Lung microvascular endothelial cell (primary cell): ENCODE results near the gene BNIP5. TPM values are rescaled to one million over a fixed set of nuclear protein-coding genes. Genes with fewer than 3 reads are reported as not detected.

ENCODE experiments used
- DNase-seq, 2 donors: peaks; one replicate each; pipeline versions ENCODE4 v3.0.0 to v3.0.0-alpha.2; 2010; ENCODE audit warnings: low read depth in 2 of 2
- total RNA-seq: library from RNA; depleted of rRNA; stranded (reverse); fragments of >200 nt; gene quantifications from 2 replicates; pipeline ENCODE4 v1.2.1, GENCODE V29; 2014

Gene BNIP5
- total RNA-seq, 1 donor from 2014 or later: not detected

- peak; percentile 8 to 17 for DNase-seq
These were observed 13.6 kb downstream of the BNIP5 start for GRCh38 chr6:36323062-36323461.

- DNase-seq: no peak
These were observed 14.1 kb downstream of the BNIP5 start for GRCh38 chr6:36322591-36322990.

DNA sequence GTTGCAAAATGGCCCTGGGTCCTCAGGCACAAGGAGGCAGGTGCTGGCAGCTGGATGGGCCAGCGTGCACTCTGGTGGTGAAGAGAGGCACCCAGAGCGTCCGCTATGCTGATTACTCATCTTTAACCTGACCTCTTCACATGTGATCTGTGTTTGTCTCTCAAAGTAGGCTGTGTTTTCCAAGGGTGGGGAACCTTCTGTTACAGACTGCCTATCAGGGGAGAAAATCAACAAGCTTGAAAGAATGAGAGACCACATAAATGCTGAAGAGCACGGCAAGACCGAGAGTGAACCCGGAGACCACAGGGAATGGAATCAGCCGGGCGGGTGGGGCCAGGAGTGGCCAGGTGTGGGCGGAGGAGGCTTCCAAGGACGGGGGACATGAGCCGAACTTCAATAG lies 16.2 kb downstream of the BNIP5 start:
- no peak for DNase-seq

GRCh38 chr6:36319821-36320220 lies 16.9 kb downstream of the BNIP5 start:
- no peak for DNase-seq

DNA sequence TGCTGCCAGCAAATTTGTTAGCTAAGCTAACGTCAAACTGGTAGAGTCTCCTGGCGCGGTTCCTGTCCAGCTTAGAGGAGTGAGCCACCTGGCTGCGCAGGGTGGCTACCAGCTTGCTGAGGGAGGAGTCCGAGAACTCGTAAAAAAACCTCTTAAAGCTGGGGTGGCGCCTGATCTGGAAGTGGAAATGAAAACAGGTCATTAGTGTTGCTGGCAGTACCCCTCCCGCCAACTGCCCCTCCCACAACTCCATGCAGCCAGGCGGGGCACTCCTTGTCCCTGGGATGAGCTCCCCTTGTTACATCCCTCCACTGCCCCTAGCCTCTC lies 17.3 kb downstream of the BNIP5 start:
- no peak for DNase-seq

DNA sequence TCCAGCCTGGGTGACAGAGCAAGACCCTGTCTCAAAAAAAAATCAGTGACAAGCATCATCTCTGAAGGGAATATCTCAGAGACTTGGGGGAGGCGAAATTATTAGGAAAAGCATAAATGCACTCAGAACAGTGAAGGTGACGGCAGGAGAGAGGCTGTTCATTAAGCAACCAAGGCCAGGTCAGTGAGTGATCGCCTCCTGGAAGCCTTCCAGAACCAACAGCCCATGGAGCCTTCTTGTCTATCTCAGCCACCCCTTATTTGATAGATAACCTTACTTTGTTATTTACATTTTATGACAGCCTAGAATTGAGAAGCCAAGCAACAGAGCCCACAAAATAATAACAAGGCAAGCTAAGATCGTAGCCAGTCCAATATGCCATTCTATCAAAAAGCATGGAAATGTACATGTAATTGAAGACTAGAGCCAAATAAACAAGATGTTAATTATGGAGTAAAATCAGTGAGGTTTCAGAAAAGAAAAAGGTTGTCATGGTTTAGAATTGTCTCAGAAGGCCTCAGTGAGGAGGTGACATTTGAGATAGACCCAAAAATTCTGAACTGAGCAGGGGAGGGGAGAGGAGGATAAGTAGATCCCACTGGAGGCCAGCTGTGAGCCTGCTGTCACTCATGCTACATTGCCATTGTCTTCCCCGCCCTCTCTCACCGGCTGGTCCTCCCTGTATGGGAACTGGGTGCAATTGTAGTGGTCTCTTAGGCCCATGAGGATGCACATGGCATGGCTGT lies 17.8 kb downstream of the BNIP5 start:
- no peak for DNase-seq

DNA sequence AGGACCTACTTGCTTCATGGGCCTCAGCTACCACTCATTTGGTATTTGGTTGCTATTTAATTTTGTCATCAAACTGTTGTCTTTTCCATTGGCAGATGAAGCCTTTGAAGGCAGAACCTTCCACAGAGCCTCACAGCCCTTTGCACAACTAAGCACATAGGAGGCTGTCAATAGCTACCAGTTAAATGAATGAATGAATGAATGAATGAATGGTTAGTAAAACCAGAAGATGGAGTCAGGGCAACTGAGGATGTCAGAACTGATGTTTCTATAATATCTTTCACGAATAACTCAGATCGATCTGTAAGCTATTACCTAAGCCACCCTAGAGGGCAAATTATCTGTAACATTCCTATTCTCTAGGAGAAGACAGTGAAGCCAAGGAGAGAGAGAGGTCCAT lies 19.1 kb downstream of the BNIP5 start:
- no peak for DNase-seq

DNA sequence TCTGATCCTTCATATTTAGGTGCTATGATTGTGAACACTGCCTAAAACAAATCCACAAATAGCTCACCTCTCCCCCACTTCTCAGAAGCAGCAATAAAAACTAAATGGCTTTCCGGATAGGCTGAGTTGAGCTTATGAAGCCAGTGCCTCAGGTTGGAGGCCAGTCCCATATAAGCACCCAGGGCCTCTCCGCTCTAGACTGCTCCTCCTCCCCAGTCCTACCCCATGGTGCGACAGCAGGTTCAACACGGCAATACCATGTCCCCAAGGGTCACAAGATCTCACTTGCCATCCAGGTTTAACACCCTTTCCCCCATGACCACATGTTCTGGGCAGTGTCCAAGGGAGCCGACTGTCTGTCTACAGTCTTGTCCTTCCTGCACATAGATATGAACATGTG lies 20.8 kb downstream of the BNIP5 start:
- DNase-seq: no peak

DNA sequence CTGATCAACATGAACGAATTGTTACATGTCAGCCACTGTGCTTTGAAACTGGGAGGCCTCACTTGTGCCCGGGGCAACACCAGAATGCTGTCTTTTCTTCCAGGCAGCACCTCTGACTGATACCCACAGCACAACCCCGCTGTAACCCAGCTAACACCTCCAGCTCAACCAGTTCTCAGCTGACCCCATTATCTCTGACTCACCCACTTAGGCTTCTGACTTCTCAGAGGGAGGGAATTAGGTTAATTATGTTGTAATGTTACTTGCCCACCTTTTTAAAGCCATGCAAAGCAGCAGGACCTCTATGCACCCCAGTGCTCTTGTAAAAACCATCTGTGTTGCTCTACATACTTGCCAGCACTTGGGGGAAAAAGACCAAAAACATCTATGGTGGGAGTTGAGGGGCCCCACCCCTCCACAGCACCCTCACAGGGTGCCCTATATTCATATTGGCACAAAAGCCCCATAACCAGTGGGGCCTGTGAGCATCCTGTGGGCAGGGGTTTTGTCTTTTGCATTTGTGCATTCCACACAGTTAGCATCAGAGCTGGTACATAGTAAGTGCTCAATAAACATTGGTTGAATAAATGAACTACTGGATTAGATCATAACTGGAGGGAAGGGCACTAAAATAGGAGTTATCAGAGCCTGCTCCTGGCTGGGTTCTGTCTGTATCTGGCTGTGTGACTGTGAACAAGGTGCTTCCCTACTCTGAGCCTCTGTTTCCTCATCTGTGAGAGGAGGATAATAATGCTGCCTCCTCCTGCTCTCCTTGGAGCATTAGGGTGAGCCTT lies 22.3 kb downstream of the BNIP5 start:
- DNase-seq: no peak

DNA sequence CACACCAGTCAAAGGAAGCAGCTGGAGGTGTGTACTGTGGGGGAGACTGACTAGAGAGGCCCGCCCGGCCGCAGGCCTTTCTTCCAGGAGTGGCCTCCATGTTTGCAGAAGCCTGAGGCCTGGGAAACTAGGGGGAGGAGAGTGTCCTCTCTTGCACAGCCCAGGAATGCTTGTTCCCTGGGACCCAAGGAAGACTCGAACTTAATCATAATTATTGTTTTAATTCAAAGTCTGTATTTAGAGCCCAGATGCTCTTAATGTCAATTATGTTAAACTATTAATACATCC lies 23.1 kb downstream of the BNIP5 start:
- DNase-seq: no peak

DNA sequence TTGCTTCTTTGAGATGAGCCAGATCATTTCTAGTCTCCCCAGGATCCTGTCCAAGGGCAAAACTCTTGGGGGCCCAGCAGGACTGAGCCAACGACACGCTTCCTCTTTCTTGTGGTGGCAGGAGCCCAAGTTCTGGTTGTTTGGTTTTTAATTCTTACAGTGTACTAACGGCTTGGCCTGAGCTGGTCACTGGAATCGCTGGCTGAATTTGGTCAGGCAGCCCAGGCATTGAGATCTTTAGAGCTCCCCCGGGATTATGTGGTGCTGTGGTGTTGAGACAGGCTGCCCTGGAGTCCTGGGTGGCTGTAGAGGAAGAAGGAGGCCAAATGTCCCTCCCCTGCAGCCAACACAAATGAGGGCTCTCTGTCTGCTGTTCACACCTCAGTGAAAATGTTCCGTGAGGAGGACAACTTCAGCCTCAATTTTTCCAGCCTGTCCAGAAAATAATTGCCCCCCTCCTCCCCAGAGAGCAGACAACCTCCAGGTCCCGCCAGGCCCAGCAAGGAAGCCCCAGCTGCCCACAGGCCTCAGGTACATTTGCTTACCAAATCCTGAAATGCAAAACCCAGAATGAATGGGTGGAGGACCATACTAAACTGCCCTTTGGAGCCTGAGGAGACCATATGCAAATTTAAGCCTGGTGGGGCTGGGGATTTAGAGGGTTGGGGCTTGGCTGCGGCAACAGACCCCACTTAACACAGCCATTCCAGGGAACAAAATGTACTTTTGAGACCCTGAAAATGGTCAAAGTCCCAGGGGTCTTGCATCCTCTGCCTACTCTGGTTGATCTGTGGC lies 23.6 kb downstream of the BNIP5 start:
- DNase-seq: no peak

GRCh38 chr6:36309900-36310299 lies 26.8 kb downstream of the BNIP5 start:
- DNase-seq: no peak

GRCh38 chr6:36309203-36309602 lies 27.5 kb downstream of the BNIP5 start:
- DNase-seq: no peak

DNA sequence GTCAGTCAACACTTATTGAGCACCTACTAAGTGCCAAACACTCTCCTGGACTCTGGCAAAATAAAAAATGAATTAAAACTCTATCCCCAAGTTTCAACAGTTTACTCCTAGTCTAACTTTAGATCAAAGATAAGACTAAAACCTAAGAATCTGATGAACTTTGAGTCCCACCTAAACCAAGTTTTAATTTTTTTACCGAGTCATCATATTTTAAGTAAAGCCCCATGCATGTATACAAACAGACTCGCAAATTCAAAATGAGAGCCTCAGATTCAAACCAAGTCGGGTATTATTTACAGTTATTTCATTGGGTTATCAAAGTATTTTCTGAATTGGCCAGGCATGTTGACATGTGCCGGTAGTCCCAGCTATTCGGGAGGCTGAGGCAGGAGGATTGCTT lies 28.2 kb downstream of the BNIP5 start:
- no peak for DNase-seq

DNA sequence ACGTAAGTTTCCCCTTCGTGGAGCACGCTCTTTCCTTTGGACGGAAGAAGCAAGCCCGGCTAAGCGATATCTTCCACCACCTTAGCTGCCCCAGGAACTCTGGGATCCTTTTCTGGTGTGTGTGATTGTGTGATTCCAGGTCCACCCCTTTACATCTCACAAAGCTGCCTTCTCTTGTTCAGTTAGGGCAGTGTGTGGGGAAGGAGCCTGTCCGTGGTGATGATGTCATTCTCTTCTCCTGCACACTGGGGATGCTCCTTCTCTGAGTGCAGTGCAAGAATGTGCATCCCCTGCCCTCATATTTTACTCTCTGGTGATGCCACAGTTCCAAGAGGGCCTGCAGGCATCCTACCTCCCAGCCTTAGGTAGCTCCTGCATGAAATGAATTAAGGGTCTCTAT lies 30.3 kb downstream of the BNIP5 start:
- DNase-seq: no peak

- DNase-seq: no peak
These were observed 30.8 kb downstream of the BNIP5 start for GRCh38 chr6:36305885-36306284.

- DNase-seq: peak; percentile 91 to 94
These were observed 34.3 kb downstream of the BNIP5 start for GRCh38 chr6:36302227-36302976.

GRCh38 chr6:36301781-36302180 lies 34.9 kb downstream of the BNIP5 start:
- peak in 1 of 2 donors; percentile 45 for DNase-seq

- DNase-seq: no peak
These were observed 35.5 kb downstream of the BNIP5 start for GRCh38 chr6:36301085-36301658.

DNA sequence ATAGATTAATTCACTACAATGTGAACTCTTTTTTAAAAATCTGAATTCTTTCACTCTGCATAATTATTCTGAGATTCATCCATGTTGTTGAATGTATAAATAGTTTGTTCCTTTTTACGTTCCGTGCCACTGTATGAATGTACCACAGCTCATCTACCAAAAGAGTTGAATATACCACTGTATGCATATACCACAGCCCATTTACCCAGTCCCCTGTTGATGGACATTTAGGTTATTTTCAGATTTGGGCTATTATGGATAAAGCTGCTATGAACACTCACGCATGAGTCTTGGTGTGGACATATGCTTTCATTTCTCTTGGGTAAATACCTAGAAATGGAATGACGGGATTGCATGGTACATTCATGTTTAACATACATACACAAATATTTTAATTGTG lies 38.7 kb downstream of the BNIP5 start:
- no peak for DNase-seq

DNA sequence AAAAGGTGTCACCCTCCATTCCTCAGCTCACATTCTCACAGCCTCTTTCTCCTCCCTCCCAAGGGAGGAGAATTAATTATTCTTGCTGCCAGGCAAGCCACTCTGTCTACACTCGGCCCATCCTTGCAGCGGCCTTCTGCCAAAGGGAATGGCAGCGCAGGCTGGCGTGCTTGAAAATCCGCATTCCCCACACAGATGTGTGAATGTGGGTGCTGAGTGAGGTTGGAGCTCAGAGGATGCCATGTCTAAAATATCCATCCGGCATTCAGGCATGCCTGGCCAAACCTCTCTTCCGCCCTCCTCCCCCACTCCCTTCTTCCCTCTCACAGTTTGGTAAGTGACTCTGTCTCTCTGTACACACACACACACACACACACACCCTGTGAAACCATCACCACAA lies 39.2 kb downstream of the BNIP5 start:
- DNase-seq: no peak

GRCh38 chr6:36297051-36297450 lies 39.6 kb downstream of the BNIP5 start:
- no peak for DNase-seq
